HEK293 (cell line): ENCODE results near the gene HSD17B14.

Experiments used
- CTCF ChIA-PET: fragments of 350-600 bp; formaldehyde crosslinking; extraction: SDS; loops from one replicate; lab custom pipeline; 2021; ENCODE audit warnings: antibody characterized with exemption; lab: Yijun Ruan, JAX
- POLR2A ChIA-PET: fragments of 300-600 bp; formaldehyde crosslinking; extraction: SDS; loops from one replicate; lab custom pipeline; 2020; ENCODE audit warnings: antibody characterized with exemption, inconsistent platforms; lab: Yijun Ruan, JAX
- H3K27ac ChIP-seq: fragments of 200-500 bp; sonication (Bioruptor generic); 2 replicates; pipeline ENCODE4 v1.5.1; 2014; ENCODE audit warnings: low read depth, low read length, control low read depth, inconsistent platforms; ENCODE audit errors: extremely low read depth
- H3K36me3 ChIP-seq, 2 experiments: fragments of 200-500 bp in 1 of 2; sonication (Bioruptor generic) in 1 of 2; 1 replicate in 1 of 2; 2 replicates in 1 of 2; pipeline ENCODE4 v1.5.1; 2014 to 2017; ENCODE audit warnings: inconsistent platforms in 2 of 2, low read length in 2 of 2; ENCODE audit not compliant: control insufficient read depth in 2 of 2, insufficient read depth in 1 of 2
- H3K4me1 ChIP-seq: fragments of 200-500 bp; sonication (Bioruptor generic); 2 replicates; pipeline ENCODE4 v1.5.1; 2014; ENCODE audit warnings: mild to moderate bottlenecking, low read length, inconsistent platforms; ENCODE audit not compliant: control insufficient read depth, insufficient read depth
- H3K4me3 ChIP-seq: 2 replicates; pipeline ENCODE4 v1.5.1; 2011; ENCODE audit warnings: low read depth, mild to moderate bottlenecking, control low read depth, low read length, moderate library complexity
- H3K9me3 ChIP-seq: fragments of 200-500 bp; sonication (Bioruptor generic); 2 replicates; pipeline ENCODE4 v1.5.1; 2014; ENCODE audit warnings: low read depth, low read length, inconsistent platforms; ENCODE audit not compliant: control insufficient read depth, insufficient read depth
- BCL6B ChIP-seq: fragments of 450-650 bp; formaldehyde crosslinking; IDR thresholded peaks from 2 replicates; pipeline ENCODE4 v1.5.1; 2017; ENCODE audit warnings: missing biosample characterization, missing genetic modification characterization
- GLI4 ChIP-seq: fragments of 450-650 bp; formaldehyde crosslinking; IDR thresholded peaks from 2 replicates; pipeline ENCODE4 v1.5.1; 2016; ENCODE audit warnings: missing biosample characterization, missing genetic modification characterization
- HOXA7 ChIP-seq: sonication (generic); formaldehyde crosslinking; IDR thresholded peaks from 2 replicates; pipeline ENCODE4 v1.8.1; 2022; ENCODE audit warnings: missing genetic modification reagents, borderline replicate concordance
- KLF17 ChIP-seq: fragments of 450-650 bp; formaldehyde crosslinking; IDR thresholded peaks from 2 replicates; pipeline ENCODE4 v1.5.1; 2016; ENCODE audit warnings: missing biosample characterization, missing genetic modification characterization
- KLF9 ChIP-seq: fragments of 450-650 bp; formaldehyde crosslinking; IDR thresholded peaks from 2 replicates; pipeline ENCODE4 v1.5.1; 2016; ENCODE audit warnings: missing biosample characterization, missing genetic modification characterization, low read depth
- OVOL3 ChIP-seq: fragments of 450-650 bp; formaldehyde crosslinking; IDR thresholded peaks from 2 replicates; pipeline ENCODE4 v1.5.1; 2016; ENCODE audit warnings: missing biosample characterization, missing genetic modification characterization
- ZBTB20 ChIP-seq: fragments of 450-650 bp; formaldehyde crosslinking; IDR thresholded peaks from 2 replicates; pipeline ENCODE4 v1.5.1; 2016; ENCODE audit warnings: missing biosample characterization, missing genetic modification characterization
- ZNF114 ChIP-seq: fragments of 450-650 bp; formaldehyde crosslinking; IDR thresholded peaks from 2 replicates; pipeline ENCODE4 v1.5.0; 2017; ENCODE audit warnings: missing biosample characterization, missing genetic modification characterization
- ZNF121 ChIP-seq: fragments of 450-650 bp; formaldehyde crosslinking; IDR thresholded peaks from 2 replicates; pipeline ENCODE4 v1.5.1; 2016; ENCODE audit warnings: missing biosample characterization, missing genetic modification characterization
- ZNF2 ChIP-seq: fragments of 450-650 bp; formaldehyde crosslinking; IDR thresholded peaks from 2 replicates; pipeline ENCODE4 v1.5.1; 2016; ENCODE audit warnings: missing biosample characterization, missing genetic modification characterization
- ZNF280C ChIP-seq: fragments of 450-650 bp; formaldehyde crosslinking; IDR thresholded peaks from 2 replicates; pipeline ENCODE4 v1.5.1; 2016; ENCODE audit warnings: missing biosample characterization, missing genetic modification characterization
- ZNF341 ChIP-seq: fragments of 450-650 bp; formaldehyde crosslinking; IDR thresholded peaks from 2 replicates; pipeline ENCODE4; 2016; ENCODE audit warnings: low read depth, missing biosample characterization, missing genetic modification characterization
- ZNF354C ChIP-seq: fragments of 450-650 bp; formaldehyde crosslinking; IDR thresholded peaks from 2 replicates; pipeline ENCODE4 v1.5.1; 2016; ENCODE audit warnings: missing biosample characterization, missing genetic modification characterization, low read depth, borderline replicate concordance
- ZNF362 ChIP-seq: fragments of 450-650 bp; formaldehyde crosslinking; IDR thresholded peaks from 2 replicates; pipeline ENCODE4 v1.5.1; 2016; ENCODE audit warnings: missing biosample characterization, missing genetic modification characterization
- ZNF433 ChIP-seq: fragments of 450-650 bp; formaldehyde crosslinking; IDR thresholded peaks from 2 replicates; pipeline ENCODE4 v1.5.1; 2016; ENCODE audit warnings: missing biosample characterization, missing genetic modification characterization, low read depth
- ZNF473 ChIP-seq: fragments of 450-650 bp; formaldehyde crosslinking; IDR thresholded peaks from 2 replicates; pipeline ENCODE4 v1.5.1; 2017; ENCODE audit warnings: missing biosample characterization, missing genetic modification characterization
- ZNF488 ChIP-seq: fragments of 450-650 bp; formaldehyde crosslinking; IDR thresholded peaks from 2 replicates; pipeline ENCODE4 v1.5.1; 2016; ENCODE audit warnings: missing biosample characterization, missing genetic modification characterization
- ZNF514 ChIP-seq: fragments of 450-650 bp; formaldehyde crosslinking; IDR thresholded peaks from 2 replicates; pipeline ENCODE4 v1.5.1; 2016; ENCODE audit warnings: missing biosample characterization, missing genetic modification characterization
- ZNF529 ChIP-seq: fragments of 450-650 bp; formaldehyde crosslinking; IDR thresholded peaks from 2 replicates; pipeline ENCODE4 v1.5.1; 2017; ENCODE audit warnings: missing genetic modification characterization, missing biosample characterization; ENCODE audit not compliant: insufficient replicate concordance
- ZNF596 ChIP-seq: fragments of 450-650 bp; IDR thresholded peaks from 2 replicates; pipeline ENCODE4 v1.5.0; 2018; ENCODE audit warnings: missing biosample characterization, mild to moderate bottlenecking, missing genetic modification characterization, moderate library complexity
- ZNF670 ChIP-seq: fragments of 450-650 bp; formaldehyde crosslinking; IDR thresholded peaks from 2 replicates; pipeline ENCODE4 v1.5.1; 2016; ENCODE audit warnings: missing biosample characterization, missing genetic modification characterization, low read depth
- ZNF677 ChIP-seq: fragments of 450-650 bp; IDR thresholded peaks from 2 replicates; pipeline ENCODE4 v1.5.0; 2018; ENCODE audit warnings: missing biosample characterization, mild to moderate bottlenecking, missing genetic modification characterization, moderate library complexity
- ZNF776 ChIP-seq: fragments of 450-650 bp; formaldehyde crosslinking; IDR thresholded peaks from 2 replicates; pipeline ENCODE4 v1.5.0; 2017; ENCODE audit warnings: missing biosample characterization, missing genetic modification characterization, borderline replicate concordance
- ZSCAN23 ChIP-seq: fragments of 450-650 bp; formaldehyde crosslinking; IDR thresholded peaks from 2 replicates; pipeline ENCODE4 v1.5.1; 2016; ENCODE audit warnings: missing biosample characterization, missing genetic modification characterization
- ZSCAN30 ChIP-seq: fragments of 450-650 bp; IDR thresholded peaks from 2 replicates; pipeline ENCODE4 v1.5.1; 2018; ENCODE audit warnings: missing biosample characterization, mild to moderate bottlenecking, missing genetic modification characterization, moderate library complexity

HSD17B14 gene

GRCh38 chr19:48777720-48778119 is 58.6 kb downstream of the HSD17B14 start:
- TF ChIP-seq GLI4 (tag by site-specific recombination) (no peak), ZNF341 (tag by site-specific recombination) (no peak), ZSCAN23 (tag by site-specific recombination) (no peak), ZNF473 (no peak), ZNF114 (tag by site-specific recombination) (no peak), ZNF776 (tag by site-specific recombination) (no peak), ZNF354C (no peak), ZNF433 (tag by site-specific recombination) (no peak), ZNF670 (tag by site-specific recombination) (no peak), ZSCAN30 (tag by site-specific recombination) (no peak), KLF9 (tag by site-specific recombination) (no peak), ZNF677 (tag by site-specific recombination) (no peak), ZNF514 (tag by site-specific recombination) (no peak), OVOL3 (tag by site-specific recombination) (no peak), BCL6B (tag by site-specific recombination) (no peak), ZNF596 (tag by site-specific recombination) (no peak), ZNF488 (tag by site-specific recombination) (no peak), HOXA7 (no peak)
- CTCF ChIA-PET, result interaction anchor here (0.7 to 2.8 kb wide), 3 partner anchors 10 to 368 kb away, joined by 4 to 18 read pairs (median 5); no protein-coding TSS in a partner anchor

GRCh38 chr19:48777139-48777538 is 59.2 kb downstream of the HSD17B14 start:
- TF ChIP-seq ZNF121 (tag by site-specific recombination), result peak; percentile 63; the same call in 1 of the 2 replicates
- TF ChIP-seq ZNF362, result no peak
- Histone ChIP-seq H3K4me1 (0 out of 2 replicates have a peak, but pooled peaks cover 2% of the 10 kb centered on the region), H3K36me3 (no peaks in the 10 kb centered on the region), H3K9me3 (no peaks in the 10 kb centered on the region), H3K4me3 (no peak overlapping the region), H3K27ac (no peak overlapping the region)
- POLR2A ChIA-PET, result interaction anchor here (0.7 kb wide), 1 partner anchor 185 kb away, joined by 7 read pairs; no protein-coding TSS in a partner anchor
- CTCF ChIA-PET, result interaction anchor here (0.9 kb wide), 1 partner anchor 10 kb away, joined by 4 read pairs; no protein-coding TSS in a partner anchor

More at GRCh38 chr19:48777720-48778119, 58.6 kb downstream of the HSD17B14 start:
- Histone ChIP-seq H3K4me3 (no peak overlapping the region), H3K9me3 (no peaks in the 10 kb centered on the region), H3K27ac (no peak overlapping the region), H3K4me1 (0 out of 2 replicates have a peak, but pooled peaks cover 2% of the 10 kb centered on the region), H3K36me3 (no peaks in the 10 kb centered on the region)
- POLR2A ChIA-PET, result no interaction called here

- CTCF ChIA-PET, result interaction anchor here (0.6 to 2.2 kb wide), 4 partner anchors 16 to 221 kb away, joined by 3 to 9 read pairs (median 3); partner anchors contain the start of genes GYS1 and RUVBL2
- POLR2A ChIA-PET, result no interaction called here
- Histone ChIP-seq H3K9me3 (no peaks in the 10 kb centered on the region), H3K4me3 (no peak overlapping the region), H3K27ac (no peak overlapping the region), H3K4me1 (0 out of 2 replicates have a peak, but pooled peaks cover 2% of the 10 kb centered on the region), H3K36me3 (no peaks in the 10 kb centered on the region)
- TF ChIP-seq ZNF529 (tag by site-specific recombination) (no peak), ZBTB20 (tag by site-specific recombination) (no peak), ZNF280C (tag by site-specific recombination) (no peak), KLF17 (tag by site-specific recombination) (no peak), ZNF2 (tag by site-specific recombination) (no peak)
Observed at GRCh38 chr19:48772503-48772953, 63.8 kb downstream of the HSD17B14 start.
